HG03060 (cell line): Measurements from ENCODE around the gene NRDC.

ENCODE experiments used
- ATAC-seq: cut with Tn5 transposase; IDR thresholded peaks from one replicate; pipeline ENCODE4 v1.9.1; 2021; ENCODE audit warnings: low read depth, moderate number of reproducible peaks; ENCODE audit not compliant: unreplicated experiment

Gene NRDC, protein sequence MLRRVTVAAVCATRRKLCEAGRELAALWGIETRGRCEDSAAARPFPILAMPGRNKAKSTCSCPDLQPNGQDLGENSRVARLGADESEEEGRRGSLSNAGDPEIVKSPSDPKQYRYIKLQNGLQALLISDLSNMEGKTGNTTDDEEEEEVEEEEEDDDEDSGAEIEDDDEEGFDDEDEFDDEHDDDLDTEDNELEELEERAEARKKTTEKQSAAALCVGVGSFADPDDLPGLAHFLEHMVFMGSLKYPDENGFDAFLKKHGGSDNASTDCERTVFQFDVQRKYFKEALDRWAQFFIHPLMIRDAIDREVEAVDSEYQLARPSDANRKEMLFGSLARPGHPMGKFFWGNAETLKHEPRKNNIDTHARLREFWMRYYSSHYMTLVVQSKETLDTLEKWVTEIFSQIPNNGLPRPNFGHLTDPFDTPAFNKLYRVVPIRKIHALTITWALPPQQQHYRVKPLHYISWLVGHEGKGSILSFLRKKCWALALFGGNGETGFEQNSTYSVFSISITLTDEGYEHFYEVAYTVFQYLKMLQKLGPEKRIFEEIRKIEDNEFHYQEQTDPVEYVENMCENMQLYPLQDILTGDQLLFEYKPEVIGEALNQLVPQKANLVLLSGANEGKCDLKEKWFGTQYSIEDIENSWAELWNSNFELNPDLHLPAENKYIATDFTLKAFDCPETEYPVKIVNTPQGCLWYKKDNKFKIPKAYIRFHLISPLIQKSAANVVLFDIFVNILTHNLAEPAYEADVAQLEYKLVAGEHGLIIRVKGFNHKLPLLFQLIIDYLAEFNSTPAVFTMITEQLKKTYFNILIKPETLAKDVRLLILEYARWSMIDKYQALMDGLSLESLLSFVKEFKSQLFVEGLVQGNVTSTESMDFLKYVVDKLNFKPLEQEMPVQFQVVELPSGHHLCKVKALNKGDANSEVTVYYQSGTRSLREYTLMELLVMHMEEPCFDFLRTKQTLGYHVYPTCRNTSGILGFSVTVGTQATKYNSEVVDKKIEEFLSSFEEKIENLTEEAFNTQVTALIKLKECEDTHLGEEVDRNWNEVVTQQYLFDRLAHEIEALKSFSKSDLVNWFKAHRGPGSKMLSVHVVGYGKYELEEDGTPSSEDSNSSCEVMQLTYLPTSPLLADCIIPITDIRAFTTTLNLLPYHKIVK

DNA sequence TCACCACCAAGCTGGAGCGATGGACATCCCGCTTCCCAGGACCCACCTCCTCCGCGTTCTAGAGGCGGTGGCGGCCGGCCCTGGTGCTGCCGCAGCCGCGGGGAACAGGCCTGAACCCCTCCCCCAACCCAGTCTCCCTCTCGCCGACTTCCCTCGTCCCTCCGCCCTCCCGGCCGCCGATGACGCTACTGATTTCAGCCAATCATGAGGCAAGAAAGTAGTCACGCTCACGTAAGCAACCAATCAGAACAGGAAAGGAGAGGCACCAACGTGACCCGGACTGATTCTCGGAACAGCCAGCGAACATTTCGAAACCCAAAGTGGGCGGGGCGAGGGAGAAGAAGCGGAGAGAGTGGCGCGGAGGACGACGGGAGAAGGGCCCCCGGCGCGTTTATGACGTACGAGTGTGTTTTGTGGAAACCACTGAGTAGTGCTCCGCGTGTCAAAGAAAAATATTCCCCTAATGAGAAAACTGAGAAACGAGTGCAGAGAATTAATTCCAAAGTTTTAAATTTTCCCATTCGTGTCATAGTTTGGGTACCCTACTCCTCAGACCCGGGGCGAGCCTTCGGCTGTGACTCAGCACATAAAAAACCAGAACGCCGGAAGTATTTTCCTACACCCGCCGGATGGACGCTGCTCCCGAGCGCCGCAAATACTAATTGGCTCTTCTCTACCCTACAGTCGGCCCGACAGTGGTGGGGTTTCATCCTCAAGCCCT, at the start of gene NRDC:
Gene NRDC, minus strand, starts transcription at position 112 of the 721 bp plus-strand sequence. CDS start 112 bp downstream, outside the sequence.
- peak; percentile 92 for ATAC-seq

DNA sequence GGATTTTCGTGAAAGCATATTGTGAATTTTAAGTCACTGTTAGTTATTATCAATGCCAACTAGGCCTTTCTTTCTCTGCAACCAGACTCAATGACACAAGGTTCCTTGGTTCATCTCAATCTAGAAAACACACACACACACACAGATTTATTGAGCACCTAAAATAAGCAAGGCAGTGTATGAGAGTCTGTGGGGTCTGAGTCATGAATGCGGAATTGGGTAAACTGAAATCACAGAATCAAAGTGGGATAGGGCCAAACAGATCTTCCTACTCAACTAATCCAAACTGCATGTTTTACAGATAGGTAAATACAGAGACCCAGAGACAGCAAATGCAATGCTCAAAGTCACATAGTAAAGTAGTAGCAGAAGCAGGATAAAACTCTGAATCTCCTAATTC, 48.5 kb upstream of the NRDC start:
- no peak for ATAC-seq

- ATAC-seq, result no peak
Measured at GRCh38 chr1:51926171-51926812, 47.8 kb upstream of the NRDC start.

DNA sequence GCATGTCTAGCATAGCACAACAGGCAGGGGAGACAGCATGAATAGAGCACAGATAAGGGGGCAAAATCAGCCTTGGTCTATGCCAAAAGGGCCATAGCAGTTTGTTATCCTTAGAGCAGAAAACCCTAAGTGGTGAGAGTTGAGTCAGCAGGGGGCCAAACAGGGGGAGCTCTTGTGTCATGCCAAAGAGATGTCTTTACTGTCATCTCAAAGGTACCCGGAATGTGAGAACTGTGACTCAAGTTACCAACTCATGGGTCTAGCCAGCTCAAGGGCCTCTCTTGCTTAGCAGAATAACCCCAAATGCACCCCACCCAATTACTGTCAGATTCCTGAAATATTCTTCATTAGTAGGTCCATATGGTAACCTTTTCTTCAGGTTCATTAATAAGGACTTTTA, 45.9 kb upstream of the NRDC start:
- no peak for ATAC-seq

DNA sequence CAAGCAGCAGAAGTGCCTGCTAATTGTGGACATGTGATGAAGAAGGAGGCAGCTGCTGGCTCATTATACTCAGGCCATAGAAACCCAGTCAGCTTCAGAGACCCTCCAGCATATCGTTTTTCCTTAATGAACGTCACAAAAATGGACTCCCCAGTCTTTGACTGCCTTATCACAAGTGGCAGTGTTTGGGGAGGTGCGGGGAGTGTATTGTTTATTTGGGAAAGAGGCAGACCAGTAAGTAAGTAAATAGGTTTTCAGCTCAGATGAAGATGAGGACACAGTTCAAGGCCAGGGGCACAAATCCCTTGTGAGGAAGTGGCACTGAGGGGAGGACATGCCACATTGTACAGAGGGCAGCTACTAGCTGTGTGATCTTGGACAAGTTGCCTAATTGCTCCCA, 43.5 kb upstream of the NRDC start:
- ATAC-seq, result no peak

- no peak for ATAC-seq
Measured at GRCh38 chr1:51920130-51920529, 41.6 kb upstream of the NRDC start.

DNA sequence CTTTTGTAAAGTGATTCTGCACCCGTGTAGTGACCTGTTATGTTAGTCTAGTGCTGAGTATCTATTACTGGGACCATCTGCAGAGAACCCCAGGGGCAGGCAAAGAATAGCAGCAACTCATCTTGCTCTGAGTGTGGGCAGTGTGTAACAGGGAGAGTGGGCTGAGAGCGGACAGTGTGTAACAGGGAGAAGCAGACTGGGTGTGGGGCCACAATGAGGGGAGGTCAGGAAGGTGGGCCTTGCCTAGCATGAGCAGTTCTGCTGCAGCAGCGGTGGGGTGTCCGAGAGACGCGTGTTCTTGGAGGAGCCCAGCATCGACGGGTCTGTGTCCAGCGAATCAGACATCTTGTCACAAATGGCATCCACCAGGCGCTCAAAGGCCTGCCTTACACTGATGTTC, 41.2 kb upstream of the NRDC start:
- no peak for ATAC-seq

DNA sequence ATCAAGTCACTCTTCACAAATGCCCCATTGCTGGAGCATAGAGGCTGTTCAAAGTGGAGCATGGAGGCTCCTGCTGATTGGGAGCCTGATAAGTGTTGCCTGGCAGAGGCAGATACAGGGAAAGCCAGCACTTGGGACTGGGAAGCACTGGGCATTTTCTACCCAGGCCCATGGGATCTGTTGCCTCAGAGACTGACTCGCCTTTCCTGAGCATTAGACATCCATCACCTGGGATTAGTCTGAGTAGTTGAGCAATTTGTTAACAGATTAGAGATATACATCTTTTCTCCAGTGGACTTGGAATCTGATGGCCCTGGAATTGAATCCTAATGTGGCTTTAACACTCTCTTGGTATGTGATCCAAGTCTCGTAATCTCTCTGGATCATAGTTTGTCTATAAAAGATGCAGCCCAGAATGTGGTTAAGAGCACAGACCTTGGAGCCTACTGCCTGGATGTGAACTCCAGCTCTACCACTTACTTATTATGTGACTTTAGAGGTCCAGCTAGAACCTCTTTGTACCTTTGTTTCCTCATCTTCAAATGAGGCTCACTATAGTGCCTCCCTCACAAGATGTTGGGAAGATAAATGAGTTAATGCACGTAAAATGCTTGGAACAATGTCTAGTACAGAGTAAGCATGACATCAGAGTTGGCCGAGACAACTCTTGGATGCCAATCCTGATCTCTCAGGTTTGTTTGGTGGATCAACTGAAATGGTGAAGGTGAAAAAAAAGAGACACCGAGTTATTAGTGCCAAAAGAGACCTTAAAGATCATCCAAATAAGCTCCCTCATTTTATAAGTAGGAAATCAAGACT, 38.3 kb upstream of the NRDC start:
- no peak for ATAC-seq

GRCh38 chr1:51915951-51916350, 37.4 kb upstream of the NRDC start:
- no peak for ATAC-seq

- no peak for ATAC-seq
Measured at GRCh38 chr1:51912881-51913280, 34.4 kb upstream of the NRDC start.

DNA sequence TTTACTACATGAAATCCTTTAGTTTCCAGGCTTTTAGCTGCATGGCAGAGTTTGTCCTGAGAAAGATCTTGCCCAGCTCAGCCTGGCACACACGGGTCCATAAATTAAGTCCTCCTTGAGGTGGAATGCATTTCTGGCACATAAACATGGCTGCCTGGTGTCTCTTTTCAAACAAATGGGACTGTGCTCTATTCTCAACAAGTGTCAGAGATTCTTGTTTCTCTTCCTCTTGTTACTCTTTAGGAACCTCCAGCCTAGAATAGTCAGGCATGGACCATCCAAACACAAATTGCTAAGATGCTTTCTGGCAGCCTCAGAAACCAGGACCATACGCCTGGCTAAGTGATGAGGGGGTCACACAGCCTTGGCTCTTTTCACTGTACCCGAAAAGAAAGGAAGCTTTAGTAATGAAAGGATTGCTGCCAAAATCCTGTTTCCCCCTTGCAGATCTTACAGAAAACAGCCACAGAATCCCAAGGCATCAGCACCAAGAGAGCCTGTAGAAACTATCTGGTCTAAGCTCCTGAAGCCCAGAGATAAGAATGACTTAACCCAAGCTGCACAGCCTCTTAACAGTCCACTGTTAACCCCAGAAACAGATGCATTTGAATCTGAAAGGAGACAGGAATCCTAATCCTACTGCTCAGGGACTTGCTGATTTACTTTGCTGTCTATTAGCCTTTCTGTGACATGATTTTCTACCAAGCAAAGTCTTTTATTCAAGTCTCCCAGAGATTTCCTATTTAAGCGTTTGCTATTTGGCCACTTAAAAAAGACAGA, 31.9 kb upstream of the NRDC start:
- no peak for ATAC-seq

GRCh38 chr1:51908499-51908898, 30.0 kb upstream of the NRDC start:
- ATAC-seq, result no peak

DNA sequence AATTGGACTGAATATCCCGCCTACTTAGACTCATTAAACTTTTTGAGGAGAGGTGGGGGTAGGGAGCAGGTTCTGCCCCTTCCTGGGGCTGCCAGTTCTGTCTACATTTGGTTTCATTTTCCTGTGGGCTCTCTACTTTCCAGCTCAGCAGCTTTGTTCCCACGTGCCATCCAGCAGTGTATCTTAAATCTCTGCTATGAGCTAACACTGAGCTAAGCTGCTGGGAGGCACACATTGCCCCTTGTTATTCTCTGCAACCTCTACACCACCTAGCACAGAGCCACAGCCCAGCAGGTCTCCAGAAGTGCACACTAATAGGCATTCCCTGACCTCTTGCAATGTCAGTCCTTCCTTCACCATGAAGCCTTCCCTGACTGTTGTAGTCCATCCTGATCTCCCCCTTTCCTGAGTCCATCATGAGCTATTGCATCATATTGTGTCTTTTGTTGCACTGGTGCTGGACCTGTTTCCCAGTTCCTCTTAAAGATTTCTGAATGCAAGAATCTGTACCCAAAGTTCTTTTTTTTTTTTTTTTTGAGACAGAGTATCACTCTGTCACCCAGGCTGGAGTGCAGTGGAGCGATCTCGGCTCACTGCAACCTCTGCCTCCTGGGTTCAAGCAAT, 28.7 kb upstream of the NRDC start:
- no peak for ATAC-seq

- ATAC-seq, result no peak
Measured at GRCh38 chr1:51906306-51907078, 28.0 kb upstream of the NRDC start.

DNA sequence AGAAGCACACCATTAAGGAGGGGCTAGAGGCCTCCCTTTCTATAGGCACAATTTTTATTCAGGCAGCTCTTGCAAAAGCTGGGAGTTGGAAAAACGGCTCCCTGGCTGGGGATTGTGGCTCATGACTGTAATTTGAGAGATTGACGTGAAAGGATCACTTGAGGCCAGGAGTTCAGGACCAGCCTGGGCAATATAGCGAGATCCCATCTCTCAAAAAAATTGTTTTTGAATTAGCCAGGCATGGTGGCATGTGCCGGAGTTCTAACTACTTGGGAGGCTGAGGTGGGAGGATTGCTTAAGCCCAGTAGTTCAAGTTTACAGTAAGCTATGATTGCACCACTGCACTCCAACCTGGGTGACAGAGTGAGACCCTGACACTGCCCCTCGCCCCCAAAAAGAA, 23.9 kb upstream of the NRDC start:
- ATAC-seq, result no peak

- ATAC-seq, result no peak
Measured at GRCh38 chr1:51901151-51901550, 22.6 kb upstream of the NRDC start.

GRCh38 chr1:51899022-51899421, 20.5 kb upstream of the NRDC start:
- ATAC-seq, result no peak
